Measurements from ENCODE around the gene PREB. TPM values are rescaled to one million over a fixed set of nuclear protein-coding genes. Genes with fewer than 3 reads are reported as not detected.

The PREB gene
- total RNA-seq, 1 experiment from 2014 or later = 65.3 TPM

- no peak overlapping the region for H3K4me3 ChIP-seq (ENCODE audit: low read depth, low read length)
- Mint-ChIP-seq H3K27me3 (ENCODE audit: insufficient read depth, unreplicated experiment) (peaks cover 6% of the 10 kb centered on the region), H3K36me3 (ENCODE audit: insufficient read depth, unreplicated experiment) (peaks cover 6% of the 10 kb centered on the region), H3K4me3 (ENCODE audit: unreplicated experiment) (no peak overlapping the region), H3K9me3 (ENCODE audit: unreplicated experiment) (no peaks in the 10 kb centered on the region), H3K27ac (ENCODE audit: unreplicated experiment) (no peak overlapping the region), H3K4me1 (ENCODE audit: low read depth, unreplicated experiment) (peaks cover 18% of the 10 kb centered on the region)
- H3K9me3 ChIP-seq = no peaks in the 10 kb centered on the region
- no peaks in the 10 kb centered on the region for H3K27me3 ChIP-seq (replicated peaks; ENCODE audit: control insufficient read depth, insufficient read depth, low read length)
- ChIA-PET POLR2A (no interaction called here), CTCF (interaction anchor here (0.9 to 2.1 kb wide), 5 partner anchors 10 to 109 kb away, joined by 3 to 19 read pairs (median 5); partner anchors contain the start of genes OST4 and TMEM214)
- peaks cover 7% of the 10 kb centered on the region for H3K4me1 ChIP-seq
- intact Hi-C loops (cut with micrococcal nuclease; ENCODE audit: unreplicated experiment) = loop anchor here (1.0 to 2.0 kb wide), 4 partner anchors 11 to 61 kb away; partner anchors contain the start of genes OST4 and TMEM214
- no peak for TF ChIP-seq CTCF (IDR thresholded peaks at IDR 0.05; ENCODE audit: insufficient read depth in 1 of 2, low read depth in 1 of 2, low read length in 1 of 2, severe bottlenecking in 1 of 2, unreplicated experiment in 1 of 2)
- BruUV-seq (replicated peaks) = no TSS peak
- H3K36me3 ChIP-seq (ENCODE audit: control insufficient read depth, insufficient read depth, low read length) = no peaks in the 10 kb centered on the region
- DNase-seq = no peak
These were observed 52.3 kb downstream of the PREB start for GRCh38 chr2:27081984-27082772.

Other genes with a start within 250 kb of the PREB start
- 4.9 and 5.7 TPM in 2 replicates for gene MAPRE3, start 164.0 kb downstream of the PREB start, total RNA-seq (2022)
- gene TMEM214, start 101.7 kb downstream of the PREB start, total RNA-seq (2022) = 85.0 and 85.4 TPM in 2 replicates
- gene AGBL5, start 83.0 kb downstream of the PREB start, total RNA-seq (2022) = 31.4 and 34.1 TPM in 2 replicates
- 237 and 249 TPM in 2 replicates for gene OST4, start 63.0 kb downstream of the PREB start, total RNA-seq (2022)
- 0.30 and 0.43 TPM in 2 replicates for gene EMILIN1, start 56.0 kb downstream of the PREB start, total RNA-seq (2022)
- 7.9 and 9.3 TPM in 2 replicates for gene KHK, start 47.9 kb downstream of the PREB start, total RNA-seq (2022)
- 4.4 and 5.0 TPM in 2 replicates for gene CGREF1, start 15.5 kb downstream of the PREB start, total RNA-seq (2022)
- 0.18 and 0.23 TPM in 2 replicates for gene ABHD1, start 10.8 kb downstream of the PREB start, total RNA-seq (2022)
- gene PRR30, start 4.8 kb upstream of the PREB start, total RNA-seq (2022) = not detected in 2 replicates
- not detected in 2 replicates for gene TCF23, start 14.4 kb upstream of the PREB start, total RNA-seq (2022)
- gene ATRAID, start 77.4 kb upstream of the PREB start, total RNA-seq (2022) = 150 and 157 TPM in 2 replicates
- gene SLC5A6, start 77.6 kb upstream of the PREB start, total RNA-seq (2022) = 93.7 and 98.2 TPM in 2 replicates
- 86.4 and 103 TPM in 2 replicates for gene CAD, start 82.7 kb upstream of the PREB start, total RNA-seq (2022)
- gene SLC30A3, start 128.4 kb upstream of the PREB start, total RNA-seq (2022) = 3.9 and 4.3 TPM in 2 replicates
- 0.25 and 0.51 TPM in 2 replicates for gene DNAJC5G, start 140.8 kb upstream of the PREB start, total RNA-seq (2022)
- gene TRIM54, start 147.8 kb upstream of the PREB start, total RNA-seq (2022) = 0.25 TPM in 1 of 2 replicates, not detected in the other
- gene UCN, start 173.8 kb upstream of the PREB start, total RNA-seq (2022) = 0.86 TPM in 1 of 2 replicates, not detected in the other
- gene MPV17, start 188.5 kb upstream of the PREB start, total RNA-seq (2022) = 43.4 and 50.6 TPM in 2 replicates
- 81.0 and 91.4 TPM in 2 replicates for gene GTF3C2, start 222.1 kb upstream of the PREB start, total RNA-seq (2022)
- 79.7 and 91.3 TPM in 2 replicates for gene EIF2B4, start 235.7 kb upstream of the PREB start, total RNA-seq (2022)
- gene SNX17, start 236.0 kb upstream of the PREB start, total RNA-seq (2022) = 98.7 and 108 TPM in 2 replicates
- gene ZNF513, start 246.1 kb upstream of the PREB start, total RNA-seq (2022) = 18.2 and 19.2 TPM in 2 replicates

Measured in Caco-2 (cell line).